Calu3 (cell line): ENCODE data around the gene CXCR4. TPM values are rescaled to one million over a fixed set of nuclear protein-coding genes. Genes with fewer than 3 reads are reported as not detected.

Experiments used
- BruUV-seq: library from RNA; stranded (reverse); fragments of 400-500 nt; replicated peaks from 2 replicates; lab custom pipeline; 2021; lab: Mats Ljungman, UMichigan
- CTCF ChIA-PET: fragments of 300-600 bp; sonication (Branson Sonifier 250); formaldehyde crosslinking; loops from one replicate; lab custom pipeline; 2022; ENCODE audit warnings: antibody characterized with exemption; lab: Charles Lee
- DNase-seq: peaks from one replicate; pipeline ENCODE4 v3.0.0; 2022
- H3K27ac Mint-ChIP-seq: one replicate; pipeline ENCODE4 v1.8.0; 2022; ENCODE audit warnings: mixed read lengths; ENCODE audit not compliant: unreplicated experiment
- H3K27me3 Mint-ChIP-seq: one replicate; pipeline ENCODE4 v1.8.0; 2022; ENCODE audit warnings: mixed read lengths; ENCODE audit not compliant: unreplicated experiment
- H3K36me3 Mint-ChIP-seq: one replicate; pipeline ENCODE4 v1.8.0; 2022; ENCODE audit warnings: mild to moderate bottlenecking, moderate library complexity, mixed read lengths; ENCODE audit not compliant: insufficient read depth, unreplicated experiment
- H3K4me1 Mint-ChIP-seq: one replicate; pipeline ENCODE4 v1.8.0; 2022; ENCODE audit warnings: mild to moderate bottlenecking, low read depth, mixed read lengths; ENCODE audit not compliant: unreplicated experiment
- H3K4me3 Mint-ChIP-seq: one replicate; pipeline ENCODE4 v1.8.0; 2022; ENCODE audit warnings: mild to moderate bottlenecking, low read depth, moderate library complexity, mixed read lengths; ENCODE audit not compliant: unreplicated experiment
- H3K9me3 Mint-ChIP-seq: one replicate; pipeline ENCODE4 v1.8.0; 2022; ENCODE audit warnings: low read depth, mixed read lengths; ENCODE audit not compliant: unreplicated experiment
- CTCF ChIP-seq: fragments of 200-600 bp; IDR thresholded peaks from one replicate; pipeline ENCODE4 v1.8.0; 2022; ENCODE audit warnings: antibody characterized with exemption; ENCODE audit not compliant: unreplicated experiment
- intact Hi-C: fragments of 100-400 bp; cut with micrococcal nuclease; formaldehyde crosslinking; loops from one replicate; pipeline ENCODE4 v1.10.0; 2022; ENCODE audit not compliant: unreplicated experiment
- total RNA-seq: library from RNA; stranded (reverse); gene quantifications from 2 replicates; pipeline ENCODE4 v1.2.3, GENCODE V29; 2022

The CXCR4 gene
- total RNA-seq, 1 experiment from 2014 or later: 16.7 TPM

GRCh38 chr2:136116813-136117390 lies 1.0 kb downstream of the CXCR4 start:
- intact Hi-C loops: loop anchor here (1.0 to 10.0 kb wide), 4 partner anchors 92 to 261 kb away; partner anchors contain the start of gene DARS1
- Mint-ChIP-seq H3K9me3 (no peaks in the 10 kb centered on the region), H3K27me3 (no peaks in the 10 kb centered on the region)

GRCh38 chr2:136116151-136116812 lies 1.7 kb downstream of the CXCR4 start:
- Mint-ChIP-seq H3K36me3 (peaks cover 35% of the 10 kb centered on the region), H3K27ac (no peak overlapping the region), H3K27me3 (no peaks in the 10 kb centered on the region), H3K9me3 (no peaks in the 10 kb centered on the region), H3K4me1 (peaks cover 17% of the 10 kb centered on the region), H3K4me3 (peak overlapping the region; percentile 88)
- CTCF ChIA-PET: no interaction called here
- intact Hi-C loops: loop anchor here (1.0 to 10.0 kb wide), 4 partner anchors 91 to 262 kb away; partner anchors contain the start of gene DARS1
- peak; percentile 71 for DNase-seq
- BruUV-seq: no TSS peak
- TF ChIP-seq CTCF: no peak

More at GRCh38 chr2:136116813-136117390, 1.0 kb downstream of the CXCR4 start:
- Mint-ChIP-seq H3K27ac (no peak overlapping the region), H3K4me3 (peak overlapping the region; percentile 88), H3K4me1 (peaks cover 17% of the 10 kb centered on the region), H3K36me3 (peaks cover 35% of the 10 kb centered on the region)
- BruUV-seq: no TSS peak
- TF ChIP-seq CTCF: no peak
- DNase-seq: peak; percentile 34
- CTCF ChIA-PET: no interaction called here

- H3K4me3 Mint-ChIP-seq: peak overlapping the region; percentile 21
- BruUV-seq: no TSS peak
- no peak for TF ChIP-seq CTCF
- intact Hi-C loops: loop anchor here (5.0 to 10.0 kb wide), 2 partner anchors 90 to 203 kb away; no protein-coding TSS in a partner anchor
- H3K36me3 Mint-ChIP-seq: peaks cover 35% of the 10 kb centered on the region
- no peak for DNase-seq
- no peaks in the 10 kb centered on the region for H3K9me3 Mint-ChIP-seq
- CTCF ChIA-PET: no interaction called here
- peaks cover 16% of the 10 kb centered on the region for H3K4me1 Mint-ChIP-seq
- no peak overlapping the region for H3K27ac Mint-ChIP-seq
- H3K27me3 Mint-ChIP-seq: no peaks in the 10 kb centered on the region
These were observed 2.7 kb downstream of the CXCR4 start for GRCh38 chr2:136115183-136115761.

GRCh38 chr2:136114382-136114781 lies 3.6 kb downstream of the CXCR4 start:
- CTCF ChIA-PET: no interaction called here
- Mint-ChIP-seq H3K36me3 (peaks cover 34% of the 10 kb centered on the region), H3K4me1 (peaks cover 16% of the 10 kb centered on the region), H3K27ac (no peak overlapping the region), H3K27me3 (no peaks in the 10 kb centered on the region), H3K4me3 (no peak overlapping the region), H3K9me3 (no peaks in the 10 kb centered on the region)
- TSS peak; percentile 44 for BruUV-seq
- intact Hi-C loops: loop anchor here (10.0 kb wide), 1 partner anchor 90 kb away; no protein-coding TSS in a partner anchor
- DNase-seq: no peak
- TF ChIP-seq CTCF: no peak
